SW 1271 (cell line): ENCODE measurements around the gene NUP37.

Experiments used
- DNase-seq, 2 experiments: peaks; one replicate each; lab custom pipeline; 2025; lab: John Stamatoyannopoulos, UW

Gene NUP37

DNA sequence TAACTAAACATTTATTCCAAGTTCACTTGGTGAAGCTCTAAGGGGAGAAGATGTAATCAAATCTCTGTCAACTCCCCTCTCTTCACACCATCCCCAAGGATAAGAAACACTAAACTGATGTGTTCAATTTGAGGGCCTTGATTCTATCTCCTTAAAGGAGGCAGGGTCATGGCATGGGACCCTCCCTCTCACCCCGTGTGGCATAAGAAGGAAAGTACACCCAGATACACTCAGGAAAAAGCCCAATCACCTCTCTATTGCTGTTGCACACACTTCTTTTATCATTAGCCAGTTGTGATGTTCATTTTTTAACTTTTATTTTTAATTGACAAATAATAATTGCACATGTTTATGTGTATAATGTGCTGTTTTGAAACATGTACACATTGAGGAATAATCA is 93.2 kb downstream of the NUP37 start:
- no peak for DNase-seq

GRCh38 chr12:102024765-102025164 is 95.1 kb downstream of the NUP37 start:
- no peak for DNase-seq

DNA sequence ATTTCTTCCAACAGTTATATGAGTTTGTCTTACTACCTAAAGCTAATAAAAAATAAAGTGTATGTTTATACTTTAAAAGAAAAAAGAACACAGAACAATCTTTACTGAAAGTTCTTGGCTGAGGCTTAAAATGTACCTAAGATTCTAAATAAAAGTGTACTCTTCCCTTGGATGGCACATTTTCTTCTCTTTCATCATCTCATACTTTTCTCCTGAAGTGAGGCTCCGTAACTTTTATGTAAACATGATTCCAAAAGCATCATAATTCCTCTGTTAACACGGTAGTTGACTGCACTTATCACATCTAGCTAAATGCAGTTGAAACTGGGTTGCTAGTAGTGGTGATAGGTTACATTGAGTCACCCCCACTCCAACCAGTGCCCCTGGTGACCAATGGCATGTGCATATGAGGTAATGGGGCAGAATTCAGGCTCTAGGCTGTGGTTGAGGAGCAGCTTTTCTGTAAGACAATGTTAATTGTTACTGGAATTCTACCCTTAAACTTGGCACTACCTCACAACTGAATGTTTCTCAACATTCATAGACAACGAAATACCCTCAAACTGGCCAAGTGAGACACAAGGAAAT is 96.5 kb downstream of the NUP37 start:
- DNase-seq: no peak
